ENCODE measurements around the gene HS6ST1. TPM values are rescaled to one million over a fixed set of nuclear protein-coding genes. Genes with fewer than 3 reads are reported as not detected.
A peak's percentile ranks its signal among the peaks of the same experiment; 100 is the strongest.

Gene HS6ST1
- total and polyA plus RNA-seq, 2 of the 4 experiments (the other 2 are of a cell fraction): 29.9 to 36.9 TPM

DNA sequence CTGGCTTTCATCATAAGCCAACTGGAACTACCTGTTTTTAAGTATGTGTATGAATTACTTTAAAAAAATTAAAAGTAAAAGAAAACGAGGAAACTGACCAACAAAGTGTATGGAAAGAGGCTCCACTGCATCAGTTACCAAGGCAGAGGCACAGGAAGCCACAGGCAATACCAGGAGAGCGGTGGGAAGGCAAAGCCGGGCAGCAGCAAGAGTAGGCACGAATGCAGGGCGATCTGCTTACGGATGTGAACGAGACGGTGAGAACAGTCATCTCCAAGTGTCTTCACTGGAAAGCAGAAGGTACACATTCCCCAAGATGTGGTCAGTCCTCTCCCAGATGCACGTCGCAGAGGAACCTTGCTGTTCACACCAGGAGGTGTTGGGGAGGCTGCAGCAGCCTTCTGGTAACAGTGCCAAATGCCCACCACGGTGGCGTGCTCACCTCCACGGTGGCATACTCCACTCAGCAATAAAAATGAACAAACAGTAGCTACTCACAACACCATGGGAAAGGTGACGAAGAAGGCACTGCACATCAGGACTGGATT lies 43.1 kb downstream of the HS6ST1 start:
- H3K9me3 ChIP-seq (ENCODE audit: control insufficient read depth, insufficient read depth, low read length): peaks cover 2% of the 10 kb centered on the region; the same call in 1 of the 2 replicates

More for the DNA sequence above, 43.1 kb downstream of the HS6ST1 start:
- H2AFZ ChIP-seq (replicated peaks; ENCODE audit: low read length, poor library complexity): no peak overlapping the region
- no peak overlapping the region for H2BK15ac ChIP-seq (ENCODE audit: low read depth, low read length)
- no peak overlapping the region for H3K56ac ChIP-seq (ENCODE audit: extremely low read depth, insufficient read depth, low read length)
- no peak overlapping the region for H3K4me2 ChIP-seq (ENCODE audit: low read depth, low read length)
- 89% methylated on average over 3 of the region's 14 CpGs; no CpG with 5 or more reads in 1 of the 2 experiments for WGBS, 2 experiments (ENCODE audit: extremely low coverage in 2 of 2, insufficient read length in 1 of 2)
- POLR2A ChIA-PET (ENCODE audit: unreplicated experiment): no interaction called here
- no peak overlapping the region for H3K23ac ChIP-seq (ENCODE audit: low read depth, low read length)
- dilution Hi-C loops (cut with HindIII; ENCODE audit: low sequenced_read_pairs, unreplicated experiment): no loop called here
- peaks cover 74% of the 10 kb centered on the region for H3K36me3 ChIP-seq (ENCODE audit: control insufficient read depth, insufficient read depth, low read length)
- no TSS peak for BruUV-seq (replicated peaks)
- peaks cover 2% of the 10 kb centered on the region; the same call in 1 of the 2 replicates for H3K4me1 ChIP-seq (ENCODE audit: control insufficient read depth, insufficient read depth, low read length)
- DNase-seq: no peak
- ATAC-seq (ENCODE audit: low read depth): no peak
- no peak overlapping the region for H3K27ac ChIP-seq (ENCODE audit: insufficient read depth, low read length)
- H3K9me1 ChIP-seq (ENCODE audit: insufficient read depth, low read length): peaks cover 31% of the 10 kb centered on the region
- no peak overlapping the region for H2BK120ac ChIP-seq (ENCODE audit: low read depth, low read length)
- H2AK9ac ChIP-seq (replicated peaks; ENCODE audit: low read depth, low read length, poor library complexity): peak overlapping the region; percentile 25
- H4K91ac ChIP-seq (ENCODE audit: insufficient read depth, low read depth, low read length): no peak overlapping the region
- H4K20me1 ChIP-seq (ENCODE audit: insufficient read depth, low read length): peaks cover 98% of the 10 kb centered on the region
- H3K27me3 ChIP-seq (ENCODE audit: control insufficient read depth, insufficient read depth, low read length): no peaks in the 10 kb centered on the region
- H2BK20ac ChIP-seq (ENCODE audit: low read depth, low read length): no peak overlapping the region
- in situ Hi-C loops (cut with MboI; ENCODE audit: low sequenced_read_pairs): no loop called here
- intact Hi-C loops (cut with micrococcal nuclease): no loop called here
- no peak overlapping the region for H4K5ac ChIP-seq (ENCODE audit: low read depth, low read length)
- H3K79me1 ChIP-seq (ENCODE audit: low read depth in 1 of 2, low read length in 2 of 2): peaks cover 45 to 96% of the 10 kb centered on the region in 2 experiments
- no peak overlapping the region for H4K8ac ChIP-seq (ENCODE audit: low read depth in 2 of 2, low read length in 2 of 2)
- no peak overlapping the region for H3K14ac ChIP-seq (replicated peaks; ENCODE audit: low read depth, low read length)
- no peak overlapping the region for H3K18ac ChIP-seq (ENCODE audit: low read depth, low read length)
- no peak overlapping the region for H2AK5ac ChIP-seq (ENCODE audit: low read depth, low read length)
- H3K4me3 ChIP-seq (ENCODE audit: insufficient read depth, low read depth, low read length): no peak overlapping the region
- H3K9ac ChIP-seq (ENCODE audit: low read depth, low read length): no peak overlapping the region
- no peak overlapping the region for H3K4ac ChIP-seq (ENCODE audit: low read depth, low read length)
- no peak overlapping the region for H2BK5ac ChIP-seq (ENCODE audit: low read depth, low read length, poor library complexity, severe bottlenecking)
- CTCF ChIA-PET: interaction anchor here (0.6 kb wide), 1 partner anchor 40 kb away, joined by 3 read pairs; no protein-coding TSS in a partner anchor
- TF ChIP-seq SMC3 (IDR thresholded peaks at IDR 0.05; ENCODE audit: low read depth, low read length) (no peak), POLR2A (IDR thresholded peaks at IDR 0.05; ENCODE audit: low read depth, low read length) (no peak), MAZ (IDR thresholded peaks at IDR 0.05; ENCODE audit: borderline replicate concordance, low read depth, low read length) (no peak), RFX5 (IDR thresholded peaks at IDR 0.05; ENCODE audit: low read depth, low read length) (no peak), MXI1 (IDR thresholded peaks at IDR 0.05; ENCODE audit: borderline replicate concordance, low read depth, low read length) (no peak), CHD1 (IDR thresholded peaks at IDR 0.05; ENCODE audit: low read depth, low read length) (no peak), NFE2L2 (IDR thresholded peaks at IDR 0.05; ENCODE audit: low read depth, low read length) (no peak)
- TF ChIP-seq, protein P1, sequence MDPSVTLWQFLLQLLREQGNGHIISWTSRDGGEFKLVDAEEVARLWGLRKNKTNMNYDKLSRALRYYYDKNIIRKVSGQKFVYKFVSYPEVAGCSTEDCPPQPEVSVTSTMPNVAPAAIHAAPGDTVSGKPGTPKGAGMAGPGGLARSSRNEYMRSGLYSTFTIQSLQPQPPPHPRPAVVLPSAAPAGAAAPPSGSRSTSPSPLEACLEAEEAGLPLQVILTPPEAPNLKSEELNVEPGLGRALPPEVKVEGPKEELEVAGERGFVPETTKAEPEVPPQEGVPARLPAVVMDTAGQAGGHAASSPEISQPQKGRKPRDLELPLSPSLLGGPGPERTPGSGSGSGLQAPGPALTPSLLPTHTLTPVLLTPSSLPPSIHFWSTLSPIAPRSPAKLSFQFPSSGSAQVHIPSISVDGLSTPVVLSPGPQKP (IDR thresholded peaks at IDR 0.05; ENCODE audit: borderline replicate concordance, low read depth, low read length): no peak

All from IMR-90 (cell line).